ENCODE measurements around the gene PTGIS. TPM values are rescaled to one million over a fixed set of nuclear protein-coding genes. Genes with fewer than 3 reads are reported as not detected.

Gene PTGIS
- total and polyA plus RNA-seq, 2 donors (not counting 1 experiment from before 2014, with no cell fraction given), result not detected

- H3K27me3 Mint-ChIP-seq, result peaks cover 12% of the 10 kb centered on the region
- DNase-seq (no peak), ATAC-seq (ENCODE audit: low read depth) (no peak)
- no peak for TF ChIP-seq CTCF (IDR thresholded peaks at IDR 0.05)
- no peak for TF ChIP-seq EZH2 (IDR thresholded peaks at IDR 0.05; ENCODE audit: borderline replicate concordance, insufficient read depth, low read depth, low read length, poor library complexity, severe bottlenecking)
- no peaks in the 10 kb centered on the region for H3K4me1 ChIP-seq (ENCODE audit: control insufficient read depth in 2 of 2, insufficient read depth in 2 of 2, low read length in 2 of 2)
- 91% methylated on average over 9 of the region's 10 CpGs for WGBS (ENCODE audit: insufficient coverage)
- no peaks in the 10 kb centered on the region for H3K4me1 Mint-ChIP-seq
- H3K79me2 ChIP-seq (ENCODE audit: control insufficient read depth, insufficient read depth, low read length), result no peaks in the 10 kb centered on the region
- no peaks in the 10 kb centered on the region for H3K9me3 Mint-ChIP-seq (ENCODE audit: insufficient read depth)
- no peaks in the 10 kb centered on the region for H3K36me3 ChIP-seq (replicated peaks in 1 of 2; ENCODE audit: control extremely low read depth in 1 of 2, control insufficient read depth in 1 of 2, extremely low read depth in 1 of 2, insufficient read depth in 2 of 2, low read length in 1 of 2)
- POLR2A ChIA-PET, result no interaction called here
- intact Hi-C loops (cut with micrococcal nuclease), result no loop called here
- no peak overlapping the region for H3K9ac ChIP-seq (ENCODE audit: low read length)
- no peaks in the 10 kb centered on the region for H4K20me1 ChIP-seq (ENCODE audit: control insufficient read depth, insufficient read depth, low read length, poor library complexity, severe bottlenecking)
- H3K4me3 ChIP-seq (ENCODE audit: control extremely low read depth in 1 of 5, extremely low read depth in 1 of 5, insufficient read depth in 1 of 5, low read depth in 2 of 5, low read length in 4 of 5), result no peak overlapping the region
- H3K9me3 ChIP-seq (ENCODE audit: control extremely low read depth in 1 of 3, control insufficient read depth in 2 of 3, insufficient read depth in 1 of 3, low read length in 2 of 3), result peaks cover 0 to 31% (median 10%) of the 10 kb centered on the region in 3 donors
- no peak overlapping the region for H3K27ac ChIP-seq (ENCODE audit: low read length in 2 of 2)
- H2AFZ ChIP-seq (ENCODE audit: insufficient read depth, low read depth, low read length, poor library complexity, severe bottlenecking), result no peak overlapping the region
- no peak overlapping the region for H3K4me3 Mint-ChIP-seq
- CTCF ChIA-PET, result interaction anchor here (0.6 to 5.2 kb wide), 3 partner anchors 65 to 388 kb away, joined by 5 to 27 read pairs (median 6); no protein-coding TSS in a partner anchor
- no peak overlapping the region for H3K27ac Mint-ChIP-seq
- no peak overlapping the region for H3K4me2 ChIP-seq (replicated peaks; ENCODE audit: low read depth, low read length, poor library complexity, severe bottlenecking)
- peaks cover 0 to 8% (median 0%) of the 10 kb centered on the region in 4 experiments for H3K27me3 ChIP-seq (replicated peaks in 1 of 4; ENCODE audit: control extremely low read depth in 1 of 4, control insufficient read depth in 3 of 4, insufficient read depth in 4 of 4, low read length in 3 of 4)
Observed at GRCh38 chr20:49543858-49544437, 24.0 kb downstream of the PTGIS start.

- H3K9ac ChIP-seq (ENCODE audit: low read length), result no peak overlapping the region
- no peak for DNase-seq
- H3K27me3 ChIP-seq (replicated peaks in 1 of 4; ENCODE audit: control extremely low read depth in 1 of 4, control insufficient read depth in 3 of 4, insufficient read depth in 4 of 4, low read length in 3 of 4), result peaks cover 0 to 8% (median 0%) of the 10 kb centered on the region in 4 experiments
- H3K27me3 Mint-ChIP-seq, result peaks cover 12% of the 10 kb centered on the region
- no peaks in the 10 kb centered on the region for H3K9me3 Mint-ChIP-seq (ENCODE audit: insufficient read depth)
- no peaks in the 10 kb centered on the region for H3K79me2 ChIP-seq (ENCODE audit: control insufficient read depth, insufficient read depth, low read length)
- no peak for ATAC-seq (ENCODE audit: low read depth)
- H3K4me1 ChIP-seq (ENCODE audit: control insufficient read depth in 2 of 2, insufficient read depth in 2 of 2, low read length in 2 of 2), result no peaks in the 10 kb centered on the region
- WGBS (ENCODE audit: insufficient coverage), result 85% methylated on average over 13 of the region's 13 CpGs
- no peak overlapping the region for H2AFZ ChIP-seq (ENCODE audit: insufficient read depth, low read depth, low read length, poor library complexity, severe bottlenecking)
- TF ChIP-seq EZH2 (IDR thresholded peaks at IDR 0.05; ENCODE audit: borderline replicate concordance, insufficient read depth, low read depth, low read length, poor library complexity, severe bottlenecking) (no peak), CTCF (IDR thresholded peaks at IDR 0.05) (no peak)
- H3K4me1 Mint-ChIP-seq, result no peaks in the 10 kb centered on the region
- ChIA-PET POLR2A (no interaction called here), CTCF (interaction anchor here (1.4 to 5.2 kb wide), 5 partner anchors 66 to 369 kb away, joined by 4 to 27 read pairs (median 6); no protein-coding TSS in a partner anchor)
- H3K27ac Mint-ChIP-seq, result no peak overlapping the region
- no peak overlapping the region for H3K27ac ChIP-seq (ENCODE audit: low read length in 2 of 2)
- no peak overlapping the region for H3K4me2 ChIP-seq (replicated peaks; ENCODE audit: low read depth, low read length, poor library complexity, severe bottlenecking)
- H3K4me3 Mint-ChIP-seq, result no peak overlapping the region
- intact Hi-C loops (cut with micrococcal nuclease), result no loop called here
- H3K36me3 ChIP-seq (replicated peaks in 1 of 2; ENCODE audit: control extremely low read depth in 1 of 2, control insufficient read depth in 1 of 2, extremely low read depth in 1 of 2, insufficient read depth in 2 of 2, low read length in 1 of 2), result no peaks in the 10 kb centered on the region
- H3K9me3 ChIP-seq (ENCODE audit: control extremely low read depth in 1 of 3, control insufficient read depth in 2 of 3, insufficient read depth in 1 of 3, low read length in 2 of 3), result peaks cover 0 to 35% (median 10%) of the 10 kb centered on the region in 3 donors
- no peaks in the 10 kb centered on the region for H4K20me1 ChIP-seq (ENCODE audit: control insufficient read depth, insufficient read depth, low read length, poor library complexity, severe bottlenecking)
- no peak overlapping the region for H3K4me3 ChIP-seq (ENCODE audit: control extremely low read depth in 1 of 5, extremely low read depth in 1 of 5, insufficient read depth in 1 of 5, low read depth in 2 of 5, low read length in 4 of 5)
Observed at GRCh38 chr20:49543071-49543857, 24.7 kb downstream of the PTGIS start.
